ENCODE data around the gene PFAS.
A peak's percentile ranks its signal among the peaks of the same experiment; 100 is the strongest.

PFAS gene

GRCh38 chr17:8310601-8311123, 61.6 kb downstream of the PFAS start:
- DNase-seq (ENCODE audit: low spot score) = no peak

GRCh38 chr17:8311131-8311790, 62.2 kb downstream of the PFAS start:
- no peak for DNase-seq (ENCODE audit: low spot score)

- no peak for DNase-seq (ENCODE audit: low spot score)
These were observed 63.2 kb downstream of the PFAS start for GRCh38 chr17:8312251-8312650.

GRCh38 chr17:8312726-8313600, 63.9 kb downstream of the PFAS start:
- no peak for DNase-seq (ENCODE audit: low spot score)

- DNase-seq (ENCODE audit: low spot score) = peak; percentile 62
These were observed 66.0 kb downstream of the PFAS start for GRCh38 chr17:8314797-8315763.

DNA sequence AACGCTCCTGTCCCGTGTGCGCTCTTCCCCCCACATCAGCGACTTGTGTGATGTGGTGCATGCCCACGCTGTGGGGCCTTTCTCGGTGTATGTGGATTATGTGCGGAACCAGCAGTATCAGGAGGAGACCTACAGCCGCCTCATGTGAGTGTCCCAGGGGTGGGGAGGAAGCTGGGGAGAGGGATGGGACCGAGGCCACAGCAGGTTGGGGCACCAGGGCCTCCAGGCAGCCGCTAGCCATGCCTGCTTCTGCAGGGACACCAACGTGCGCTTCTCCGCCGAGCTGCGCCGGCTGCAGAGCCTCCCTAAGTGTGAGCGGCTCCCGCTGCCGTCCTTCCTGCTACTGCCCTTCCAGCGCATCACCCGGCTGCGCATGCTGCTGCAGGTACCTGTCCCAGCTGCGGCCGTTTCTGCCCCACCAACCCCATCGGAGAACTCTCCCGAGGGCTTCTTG, 66.7 kb downstream of the PFAS start:
- DNase-seq (ENCODE audit: low spot score) = peak; percentile 67

DNA sequence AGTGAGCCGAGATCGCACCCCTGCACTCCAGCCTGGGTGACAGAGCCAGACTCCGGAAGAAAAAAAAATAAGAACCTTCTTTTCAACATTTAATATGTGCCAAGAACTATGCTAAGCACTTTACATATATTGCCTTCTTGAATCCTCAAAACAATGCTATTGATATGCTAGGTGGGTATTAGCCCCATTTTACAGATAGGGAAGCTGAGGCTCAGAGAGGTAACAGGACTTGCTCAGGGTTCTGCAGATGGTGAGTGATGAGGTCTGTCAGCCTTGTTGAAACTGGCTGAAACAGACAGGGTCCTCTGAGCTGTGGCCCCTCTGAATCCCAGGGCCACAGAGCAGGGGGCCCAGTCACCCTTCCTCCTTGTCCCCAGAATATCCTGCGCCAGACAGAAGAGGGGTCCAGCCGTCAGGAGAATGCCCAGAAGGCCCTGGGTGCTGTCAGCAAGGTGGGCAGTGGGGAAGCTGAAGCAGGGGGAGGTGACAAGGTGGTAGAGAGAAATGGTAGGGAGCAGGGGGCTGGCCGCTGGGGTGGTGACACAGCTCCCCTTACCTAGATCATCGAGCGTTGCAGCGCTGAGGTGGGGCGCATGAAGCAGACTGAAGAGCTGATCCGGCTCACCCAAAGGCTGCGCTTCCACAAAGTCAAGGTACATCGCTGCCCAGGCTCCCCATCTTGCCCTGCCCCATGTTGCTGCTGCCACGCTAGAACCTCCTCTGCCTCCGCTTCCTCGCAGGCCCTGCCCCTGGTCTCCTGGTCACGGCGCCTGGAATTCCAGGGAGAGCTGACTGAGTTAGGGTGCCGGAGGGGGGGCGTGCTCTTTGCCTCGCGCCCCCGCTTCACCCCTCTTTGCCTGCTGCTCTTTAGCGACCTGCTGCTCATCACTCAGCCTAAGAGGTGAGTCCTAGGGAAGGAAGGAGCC, 69.2 kb downstream of the PFAS start:
- DNase-seq (ENCODE audit: low spot score) = no peak

Measured in iPS-NIHi11 (cell line).